Measurements from ENCODE around the gene JAM3. TPM values are rescaled to one million over a fixed set of nuclear protein-coding genes. Genes with fewer than 3 reads are reported as not detected.

Gene JAM3
- total RNA-seq, 2 donors from 2014 or later = 28.5 to 38.1 TPM

DNA sequence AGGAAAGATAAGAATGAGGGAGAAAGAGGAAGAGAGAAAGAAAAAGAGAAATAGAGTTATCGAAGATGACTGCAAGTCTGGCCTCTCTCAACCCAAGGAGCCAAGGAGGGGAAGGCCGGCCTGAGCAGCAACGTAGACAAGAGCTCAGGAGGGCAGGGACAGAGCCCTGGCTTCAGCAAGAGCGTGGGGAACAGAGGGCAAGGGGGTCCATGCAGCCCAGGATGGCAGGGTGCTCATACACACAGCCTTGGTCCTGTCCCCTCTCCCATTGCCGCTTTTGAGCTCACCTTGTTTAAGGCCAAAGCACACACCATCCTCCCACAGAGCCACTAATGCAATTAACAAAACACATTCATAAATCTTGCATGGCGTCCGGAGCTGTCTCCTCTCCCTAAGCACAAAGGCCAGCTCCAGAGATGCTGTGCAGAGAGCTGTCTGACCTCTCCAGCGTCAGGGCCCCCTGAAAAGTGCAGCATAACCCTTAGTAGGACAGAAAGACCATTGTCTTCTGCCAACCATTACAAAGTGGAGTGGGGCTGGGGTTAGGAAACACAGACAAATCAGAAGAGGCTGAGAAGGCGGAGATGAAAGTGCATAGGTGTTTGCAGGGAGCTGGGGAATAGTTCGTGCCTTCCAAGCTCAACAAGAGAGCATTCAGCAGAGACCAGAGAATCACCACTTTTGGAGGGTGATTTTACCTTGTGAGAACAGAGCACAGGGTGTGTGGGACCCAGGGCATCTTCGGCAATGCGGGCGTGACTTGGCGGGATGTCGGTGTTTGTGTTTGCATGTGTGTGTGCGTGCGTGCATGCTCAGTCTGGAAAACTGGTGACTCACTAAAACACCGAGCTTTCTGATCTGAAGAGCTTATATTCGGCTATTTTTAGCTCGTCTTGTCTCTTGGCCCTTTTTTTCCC lies 28.2 kb upstream of the JAM3 start:
- TF ChIP-seq CTCF (IDR thresholded peaks at IDR 0.05) = no peak
- Histone ChIP-seq H3K27me3 (no peaks in the 10 kb centered on the region), H3K4me1 (peaks cover 0 to 63% of the 10 kb centered on the region in 2 donors), H3K4me3 (no peak overlapping the region), H3K27ac (peak overlapping the region; percentile 37 to 71), H3K36me3 (no peaks in the 10 kb centered on the region), H3K9me3 (no peaks in the 10 kb centered on the region)
- DNase-seq (ENCODE audit: low spot score) = no peak

DNA sequence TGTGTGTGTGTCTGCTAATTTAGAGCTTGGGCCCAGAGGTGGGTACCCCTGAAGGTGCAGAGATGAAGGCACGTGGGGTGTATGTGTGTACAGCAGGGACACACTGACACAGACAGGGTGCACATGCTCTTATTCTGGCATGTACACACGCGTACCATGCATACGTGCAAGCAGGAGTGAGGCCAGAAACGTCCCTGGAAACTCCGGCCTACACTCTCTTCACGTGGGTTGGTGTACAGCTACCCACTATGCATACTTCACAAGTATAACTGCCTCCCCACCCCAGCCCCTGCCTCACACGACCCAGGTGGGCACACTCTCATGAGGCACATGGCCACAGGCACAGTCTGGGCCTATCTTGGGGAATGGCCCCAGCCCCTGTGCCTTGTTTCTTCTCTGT lies 27.5 kb upstream of the JAM3 start:
- H3K27ac ChIP-seq = peak overlapping the region; percentile 37 to 59
- DNase-seq (ENCODE audit: low spot score) = no peak
- no peak for TF ChIP-seq CTCF (IDR thresholded peaks at IDR 0.05)
- H3K4me1 ChIP-seq = peaks cover 0 to 63% of the 10 kb centered on the region in 2 donors
- H3K9me3 ChIP-seq = no peaks in the 10 kb centered on the region
- H3K4me3 ChIP-seq = no peak overlapping the region
- H3K36me3 ChIP-seq = no peaks in the 10 kb centered on the region
- no peaks in the 10 kb centered on the region for H3K27me3 ChIP-seq

DNA sequence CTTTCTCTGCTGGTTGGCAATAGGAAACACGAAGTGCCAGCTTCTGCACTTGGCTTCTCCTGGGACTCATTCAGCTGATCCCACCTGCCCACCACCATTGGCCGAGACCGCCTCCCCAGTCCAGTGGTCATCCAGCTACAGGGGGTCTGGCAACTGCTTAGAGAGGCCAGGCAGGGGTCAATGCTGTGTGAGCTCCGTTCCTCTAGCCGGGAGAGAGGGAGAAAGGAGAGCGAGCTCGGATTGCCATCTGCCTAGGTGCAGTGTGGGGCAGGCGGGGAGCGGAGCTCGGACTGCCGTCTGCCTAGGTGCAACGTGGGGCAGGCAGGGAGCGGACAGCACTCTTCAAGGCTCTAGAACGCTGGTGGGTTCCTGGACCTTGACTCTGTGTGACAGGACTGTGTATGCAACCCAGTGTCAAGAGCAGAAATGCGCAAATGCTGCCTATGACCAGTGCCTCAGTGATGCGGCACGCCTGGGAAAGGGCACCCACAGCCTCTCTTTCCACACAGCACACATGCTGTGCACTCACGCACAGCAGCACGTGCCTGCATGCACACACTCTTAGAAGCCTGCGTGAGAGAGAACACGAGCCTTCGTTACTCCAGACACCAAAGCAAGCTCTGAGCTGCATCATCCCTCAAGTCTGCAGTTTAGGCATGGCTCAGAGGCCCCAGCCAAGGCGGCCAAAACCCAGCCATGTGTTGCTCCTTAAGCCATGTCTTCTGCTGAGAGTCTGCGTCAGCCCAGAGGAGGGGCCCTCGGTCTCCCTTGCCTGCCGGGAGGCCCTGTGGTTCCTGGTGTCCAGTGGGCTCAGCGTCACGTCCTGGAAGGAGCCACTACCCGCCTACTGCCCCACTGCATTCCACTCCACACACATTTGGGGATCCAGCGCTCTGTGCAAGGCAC lies 26.8 kb upstream of the JAM3 start:
- no peak for DNase-seq (ENCODE audit: low spot score)
- TF ChIP-seq CTCF (IDR thresholded peaks at IDR 0.05) = no peak
- peaks cover 0 to 63% of the 10 kb centered on the region in 2 donors for H3K4me1 ChIP-seq
- H3K27ac ChIP-seq = peak overlapping the region; percentile 37 to 59
- H3K36me3 ChIP-seq = no peaks in the 10 kb centered on the region
- H3K4me3 ChIP-seq = no peak overlapping the region
- H3K9me3 ChIP-seq = no peaks in the 10 kb centered on the region
- no peaks in the 10 kb centered on the region for H3K27me3 ChIP-seq

- no peak for DNase-seq (ENCODE audit: low spot score)
- Histone ChIP-seq H3K4me1 (peaks cover 0 to 59% of the 10 kb centered on the region in 2 donors), H3K4me3 (no peak overlapping the region), H3K27ac (no peak overlapping the region), H3K27me3 (no peaks in the 10 kb centered on the region), H3K9me3 (no peaks in the 10 kb centered on the region), H3K36me3 (no peaks in the 10 kb centered on the region)
- TF ChIP-seq CTCF (IDR thresholded peaks at IDR 0.05) = no peak
These were observed 25.0 kb upstream of the JAM3 start for GRCh38 chr11:134043821-134044420.

GRCh38 chr11:134044514-134045284 lies 24.2 kb upstream of the JAM3 start:
- no peaks in the 10 kb centered on the region for H3K36me3 ChIP-seq
- H3K9me3 ChIP-seq = no peaks in the 10 kb centered on the region
- H3K4me3 ChIP-seq = no peak overlapping the region
- H3K27ac ChIP-seq = peak overlapping the region in 1 of 2 donors; percentile 69
- DNase-seq (ENCODE audit: low spot score) = no peak
- H3K27me3 ChIP-seq = no peaks in the 10 kb centered on the region
- no peak for TF ChIP-seq CTCF (IDR thresholded peaks at IDR 0.05)
- H3K4me1 ChIP-seq = peaks cover 0 to 51% of the 10 kb centered on the region in 2 donors
